ENCODE data around the gene MRM2.
A peak's percentile ranks its signal among the peaks of the same experiment; 100 is the strongest.

MRM2 gene

DNA sequence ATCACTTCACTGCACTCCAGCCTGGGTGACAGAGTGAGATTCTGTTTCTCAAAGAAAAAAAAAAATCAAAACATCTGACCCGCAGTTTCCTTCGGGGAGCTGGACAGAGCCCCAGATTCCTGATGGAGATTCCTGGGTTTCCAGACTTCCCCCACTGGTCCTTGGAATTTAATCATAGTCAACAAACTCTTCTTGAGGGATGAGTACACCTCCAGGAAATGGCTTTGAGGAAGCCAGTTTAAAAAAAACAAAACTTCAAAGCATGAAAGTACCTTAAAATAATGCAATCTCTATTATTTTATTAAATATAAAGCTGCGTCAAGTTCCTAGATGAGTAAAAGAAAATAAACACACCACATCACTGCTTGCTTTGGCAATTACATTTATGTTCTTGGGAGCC lies 8.1 kb downstream of the MRM2 start:
- H3K4me3 ChIP-seq (ENCODE audit: low read depth, low read length), result no peak overlapping the region
- no peak for TF ChIP-seq CTCF (IDR thresholded peaks at IDR 0.05; ENCODE audit: low read depth, low read length, missing control alignments)
- no peak for DNase-seq (ENCODE audit: low read depth)

DNA sequence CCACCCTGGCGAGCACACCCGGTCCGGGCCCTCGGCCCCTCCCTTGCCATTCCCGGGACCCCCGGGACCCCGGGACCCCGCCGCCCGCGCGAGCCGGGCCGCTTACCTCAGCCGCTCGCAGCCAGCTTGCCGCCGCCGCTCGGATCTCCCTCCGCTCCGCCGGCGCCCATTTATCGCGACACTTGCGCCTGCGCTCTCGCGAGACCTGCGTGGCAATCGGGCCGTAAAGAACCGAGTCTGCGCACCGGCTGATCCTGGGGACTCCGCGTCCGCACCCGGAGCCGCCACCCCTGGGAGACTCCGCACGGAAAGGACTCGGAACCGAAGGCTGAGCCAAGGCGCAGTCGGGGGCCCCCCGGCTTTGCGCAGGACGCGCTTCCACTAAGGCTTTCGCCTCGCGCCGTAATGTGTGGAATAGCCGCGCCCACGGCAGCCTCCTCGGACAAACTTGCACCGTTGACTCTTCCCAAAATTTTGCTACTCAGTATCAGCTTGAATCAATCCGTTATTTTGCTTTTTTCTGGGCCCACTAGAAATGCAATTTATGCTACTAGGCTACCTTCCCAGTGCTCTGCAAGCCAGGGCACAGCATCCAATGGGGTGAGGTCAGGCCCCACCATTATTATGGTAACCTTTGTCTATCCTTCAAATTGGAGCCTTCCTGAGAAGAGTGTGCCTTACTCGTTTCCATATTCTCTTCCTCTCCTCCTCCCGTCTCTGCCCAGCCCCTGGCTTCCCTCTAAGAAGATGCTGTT lies 9.1 kb downstream of the MRM2 start, which contains the start of gene MAD1L1:
Gene MAD1L1 (minus strand): TSS at position 180 of the 755 bp plus-strand sequence. CDS start 2,812 bp downstream, outside the sequence.
- H3K4me3 ChIP-seq (ENCODE audit: low read depth, low read length), result peak within 1 kb of the TSS; percentile 79
- peak; percentile 59 for DNase-seq (ENCODE audit: low read depth)
- no peak for TF ChIP-seq CTCF (IDR thresholded peaks at IDR 0.05; ENCODE audit: low read depth, low read length, missing control alignments)

GRCh38 chr7:2231992-2232765 lies 9.8 kb downstream of the MRM2 start:
- no peak for TF ChIP-seq CTCF (IDR thresholded peaks at IDR 0.05; ENCODE audit: low read depth, low read length, missing control alignments)
- H3K4me3 ChIP-seq (ENCODE audit: low read depth, low read length), result peak overlapping the region; percentile 79
- DNase-seq (ENCODE audit: low read depth), result no peak

GRCh38 chr7:2230882-2231281 lies 11.1 kb downstream of the MRM2 start:
- no peak for DNase-seq (ENCODE audit: low read depth)
- no peak overlapping the region for H3K4me3 ChIP-seq (ENCODE audit: low read depth, low read length)
- no peak for TF ChIP-seq CTCF (IDR thresholded peaks at IDR 0.05; ENCODE audit: low read depth, low read length, missing control alignments)

DNA sequence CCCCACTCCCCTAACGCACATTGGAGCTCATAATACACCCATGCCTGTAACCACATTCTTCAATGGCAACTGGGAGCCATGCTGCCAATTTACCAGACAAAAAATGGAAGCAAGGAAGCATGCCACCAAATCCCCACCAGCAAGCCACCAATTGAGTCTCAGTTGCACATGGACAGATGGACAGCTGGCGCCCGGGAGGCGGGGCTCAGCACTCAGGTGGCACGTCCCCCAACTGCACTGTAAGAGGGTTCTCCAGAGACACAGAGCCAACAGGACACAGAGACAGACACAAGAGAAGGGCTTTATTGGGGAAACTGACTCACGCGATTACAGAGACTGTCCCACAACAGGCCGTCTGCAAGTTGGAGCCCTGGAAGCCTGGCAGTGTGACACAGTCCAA lies 11.8 kb downstream of the MRM2 start:
- DNase-seq (ENCODE audit: low read depth), result no peak
- TF ChIP-seq CTCF (IDR thresholded peaks at IDR 0.05; ENCODE audit: low read depth, low read length, missing control alignments), result no peak
- no peak overlapping the region for H3K4me3 ChIP-seq (ENCODE audit: low read depth, low read length)

- no peak overlapping the region for H3K4me3 ChIP-seq (ENCODE audit: low read depth, low read length)
- no peak for DNase-seq (ENCODE audit: low read depth)
- no peak for TF ChIP-seq CTCF (IDR thresholded peaks at IDR 0.05; ENCODE audit: low read depth, low read length, missing control alignments)
Measured at GRCh38 chr7:2229467-2229866, 12.5 kb downstream of the MRM2 start.

All from GM12864 (cell line).